ENCODE data around the gene PRSS37. TPM values are rescaled to one million over a fixed set of nuclear protein-coding genes. Genes with fewer than 3 reads are reported as not detected.

Gene PRSS37
- total and polyA plus RNA-seq, 2 of the 8 experiments (the other 6 are each of a cell fraction or from before 2014, with no cell fraction given) = not detected

GRCh38 chr7:141789917-141790316 lies 51.4 kb downstream of the PRSS37 start, which contains the start of gene TAS2R5:
Gene TAS2R5, plus strand, starts transcription at chr7:141790217. Its CDS starts 145 bp downstream, at chr7:141790362.
- FAIRE-seq (no peak), DNase-seq (ENCODE audit: low read depth in 1 of 2, low spot score in 2 of 2) (no peak)
- Histone ChIP-seq H4K8ac (ENCODE audit: extremely low read depth, insufficient read depth, low read length) (no peak within 1 kb of the TSS), H3K4me2 (ENCODE audit: insufficient read depth in 1 of 2, low read depth in 2 of 2, low read length in 2 of 2) (no peak within 1 kb of the TSS), H3K79me2 (ENCODE audit: control insufficient read depth in 1 of 2, insufficient read depth in 2 of 2, low read length in 2 of 2) (no peaks in the 10 kb centered on the region), H2BK120ac (replicated peaks; ENCODE audit: low read depth, low read length) (no peak within 1 kb of the TSS), H4K5ac (ENCODE audit: insufficient read length, low read depth, low read length) (no peak within 1 kb of the TSS), H3K4me1 (replicated peaks in 1 of 4; ENCODE audit: control insufficient read depth in 3 of 4, insufficient read depth in 4 of 4, low read length in 3 of 4) (no peaks in the 10 kb centered on the region), H3K23me2 (ENCODE audit: low read depth, low read length) (no peaks in the 10 kb centered on the region), H3K18ac (ENCODE audit: extremely low read depth, low read length) (no peak within 1 kb of the TSS), H4K91ac (replicated peaks; ENCODE audit: insufficient read length, low read length) (no peak within 1 kb of the TSS), H3K4me3 (ENCODE audit: extremely low read depth in 1 of 4, insufficient read depth in 2 of 4, low read depth in 3 of 4, low read length in 4 of 4) (no peak within 1 kb of the TSS), H2BK12ac (ENCODE audit: low read depth, low read length) (no peak within 1 kb of the TSS), H3K27me3 (replicated peaks in 1 of 4; ENCODE audit: control insufficient read depth in 3 of 4, extremely low read depth in 1 of 4, insufficient read depth in 3 of 4, low read length in 3 of 4) (no peaks in the 10 kb centered on the region), H3K14ac (ENCODE audit: insufficient read length) (no peak within 1 kb of the TSS), H2AK5ac (ENCODE audit: low read depth, low read length) (no peak within 1 kb of the TSS), H3K4ac (replicated peaks; ENCODE audit: insufficient read length, low read depth, low read length) (no peak within 1 kb of the TSS), H3K79me1 (ENCODE audit: low read depth, low read length) (no peaks in the 10 kb centered on the region), H4K20me1 (replicated peaks in 1 of 2; ENCODE audit: control insufficient read depth in 1 of 2, insufficient read depth in 2 of 2, low read length in 2 of 2) (peaks cover 2% of the 10 kb centered on the region in 2 experiments), H2BK5ac (ENCODE audit: low read depth, low read length) (no peak within 1 kb of the TSS), H2AFZ (ENCODE audit: low read length) (no peak within 1 kb of the TSS), H3K23ac (ENCODE audit: insufficient read length) (no peak within 1 kb of the TSS), H3K9me3 (ENCODE audit: insufficient read depth in 2 of 2, low read depth in 1 of 2, low read length in 1 of 2) (no peaks in the 10 kb centered on the region), H3K56ac (replicated peaks; ENCODE audit: insufficient read length, low read depth, low read length) (no peak within 1 kb of the TSS), H2BK20ac (ENCODE audit: low read length) (no peak within 1 kb of the TSS), H3K27ac (ENCODE audit: low read depth, low read length) (no peak within 1 kb of the TSS), H3K36me3 (ENCODE audit: control insufficient read depth in 2 of 4, insufficient read depth in 4 of 4, low read length in 3 of 4) (peaks cover 0 to 20% (median 6%) of the 10 kb centered on the region in 4 experiments; a peak in 3 of 8 replicates), H3K9ac (replicated peaks in 1 of 4; ENCODE audit: extremely low read depth in 1 of 4, low read depth in 3 of 4, low read length in 3 of 4) (no peak within 1 kb of the TSS), H2BK15ac (ENCODE audit: low read length) (no peak within 1 kb of the TSS)
- ChIA-PET CTCF (ENCODE audit: partially characterized antibody) (interaction anchor here (0.6 to 1.9 kb wide), 4 partner anchors 22 to 135 kb away, joined by 3 to 4 read pairs (median 3); no protein-coding TSS in a partner anchor), POLR2A (ENCODE audit: partially characterized antibody) (no interaction called here)
- WGBS, 2 experiments (ENCODE audit: extremely low coverage in 1 of 2, insufficient coverage in 1 of 2, insufficient read length in 1 of 2, insufficient replicate concordance in 2 of 2, low coverage in 1 of 2, low lambda C conversion rate in 2 of 2, missing lambda C conversion rate in 1 of 2) = 96% methylated on average over 5 of the region's 5 CpGs; no CpG with 5 or more reads in 1 of the 2 experiments
- no peak for TF ChIP-seq CTBP2 (IDR thresholded peaks at IDR 0.05; ENCODE audit: borderline replicate concordance, insufficient read depth, insufficient read length, low read length)
